Esophagus squamous epithelium (tissue), 5 donors: ENCODE measurements around the gene HERC2. TPM values are rescaled to one million over a fixed set of nuclear protein-coding genes. Genes with fewer than 3 reads are reported as not detected.

Experiments
- DNase-seq: peaks from one replicate; lab custom pipeline; 2025; lab: John Stamatoyannopoulos, UW
- H3K27ac ChIP-seq, 4 donors: fragments of 200-600 bp; sonication (generic); one replicate each; pipeline ENCODE4 v1.5.1; 2016 to 2019; ENCODE audit warnings: mild to moderate bottlenecking in 1 of 4
- H3K27me3 ChIP-seq, 4 donors: fragments of 200-600 bp; sonication (generic); 1 replicate in 3 of 4; 2 replicates in 1 of 4; pipeline versions ENCODE4 v1.5.1 to v1.6.0; 2017 to 2021; ENCODE audit warnings: antibody characterized with exemption in 1 of 4
- H3K36me3 ChIP-seq, 3 donors: fragments of 200-600 bp; sonication (generic); one replicate each; pipeline ENCODE4 v1.5.1; 2016 to 2019
- H3K4me1 ChIP-seq, 3 donors: fragments of 200-600 bp; sonication (generic); one replicate each; pipeline ENCODE4 v1.5.1; 2017 to 2019
- H3K4me3 ChIP-seq, 4 donors: fragments of 200-600 bp; sonication (generic); 1 replicate in 3 of 4; 2 replicates in 1 of 4; pipeline ENCODE4 v1.5.1; 2016 to 2019; ENCODE audit warnings: mild to moderate bottlenecking in 2 of 4, moderate library complexity in 1 of 4
- H3K9me3 ChIP-seq, 3 donors: fragments of 200-600 bp; sonication (generic); one replicate each; pipeline ENCODE4 v1.5.1; 2016 to 2019
- CTCF ChIP-seq, 6 experiments: fragments of 450-650 bp in 4 of 6; fragments of 200-600 bp in 2 of 6; sonication (generic) in 2 of 6; IDR thresholded peaks; one replicate each; pipeline ENCODE4 v1.5.1; 2016 to 2019; ENCODE audit warnings: antibody characterized with exemption in 6 of 6, mild to moderate bottlenecking in 4 of 6, moderate library complexity in 4 of 6
- POLR2A ChIP-seq, 4 donors: fragments of 450-650 bp; IDR thresholded peaks; one replicate each; pipeline ENCODE4 v1.6.1; 2017; ENCODE audit warnings: antibody characterized with exemption in 4 of 4, mild to moderate bottlenecking in 4 of 4, moderate library complexity in 3 of 4
- WGBS, 2 donors: methylation state at CpG; one replicate each; pipeline ENCODE4 v1.1.5; 2018; 5-methylcytosine and 5-hydroxymethylcytosine counted together
- intact Hi-C: fragments of 100-400 bp; cut with DNase I; formaldehyde crosslinking; loops from one replicate; pipeline ENCODE4 v1.15.0; 2022
- total RNA-seq, 4 donors: library from RNA; depleted of rRNA; stranded (reverse); fragments of >200 nt; gene quantifications; one replicate each; pipeline ENCODE4 v1.1.0, GENCODE V29; 2016
- donor health status: DM: yes; HTN: yes; CAD: no.

HERC2 gene
- total RNA-seq, 4 donors from 2014 or later, result 32.2 to 45.0 (median 39.2) TPM

DNA sequence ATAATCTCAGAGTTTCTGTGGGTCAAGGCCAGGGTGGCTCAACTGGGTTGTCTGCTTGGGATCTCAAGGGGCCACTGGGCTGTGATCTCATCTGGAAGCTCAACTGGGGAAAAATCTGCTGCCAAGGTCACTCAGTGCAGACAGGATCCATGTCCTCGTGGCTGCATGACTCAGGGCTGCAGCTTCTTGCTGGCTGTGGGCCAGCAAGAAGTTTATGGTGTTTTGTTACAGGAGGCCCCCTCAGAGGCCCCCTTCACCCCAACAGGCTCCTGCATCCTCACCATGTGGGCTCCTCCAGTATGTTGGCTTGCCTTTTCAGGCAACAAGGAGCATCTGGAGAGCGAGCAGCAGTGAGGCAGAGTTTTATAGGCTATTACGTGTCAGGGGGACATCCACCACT, 237.4 kb downstream of the HERC2 start:
- H3K27ac ChIP-seq, result no peak overlapping the region

GRCh38 chr15:28082891-28083684, 238.9 kb downstream of the HERC2 start:
- H3K4me3 ChIP-seq, result no peak overlapping the region
- H3K36me3 ChIP-seq, result no peaks in the 10 kb centered on the region
- no peaks in the 10 kb centered on the region for H3K27me3 ChIP-seq
- intact Hi-C loops, result no loop called here
- peaks cover 0 to 6% (median 0%) of the 10 kb centered on the region in 3 donors for H3K9me3 ChIP-seq
- WGBS, 2 donors, result 76 to 83% methylated on average over 10 to 11 of the region's 11 CpGs
- peaks cover 0 to 5% (median 0%) of the 10 kb centered on the region in 3 donors for H3K4me1 ChIP-seq
- H3K27ac ChIP-seq, result no peak overlapping the region
- no peak for DNase-seq
- TF ChIP-seq POLR2A (IDR thresholded peaks at IDR 0.05) (no peak), CTCF (IDR thresholded peaks at IDR 0.05) (no peak)

More for the DNA sequence above, 237.4 kb downstream of the HERC2 start:
- Histone ChIP-seq H3K36me3 (no peaks in the 10 kb centered on the region), H3K27me3 (no peaks in the 10 kb centered on the region), H3K9me3 (peaks cover 0 to 6% (median 0%) of the 10 kb centered on the region in 3 donors), H3K4me1 (peaks cover 0 to 5% (median 0%) of the 10 kb centered on the region in 3 donors), H3K4me3 (no peak overlapping the region)
- intact Hi-C loops, result no loop called here
- 64 to 92% methylated on average over 2 to 3 of the region's 3 CpGs for WGBS, 2 donors
- TF ChIP-seq POLR2A (IDR thresholded peaks at IDR 0.05) (no peak), CTCF (IDR thresholded peaks at IDR 0.05) (no peak)
- no peak for DNase-seq

DNA sequence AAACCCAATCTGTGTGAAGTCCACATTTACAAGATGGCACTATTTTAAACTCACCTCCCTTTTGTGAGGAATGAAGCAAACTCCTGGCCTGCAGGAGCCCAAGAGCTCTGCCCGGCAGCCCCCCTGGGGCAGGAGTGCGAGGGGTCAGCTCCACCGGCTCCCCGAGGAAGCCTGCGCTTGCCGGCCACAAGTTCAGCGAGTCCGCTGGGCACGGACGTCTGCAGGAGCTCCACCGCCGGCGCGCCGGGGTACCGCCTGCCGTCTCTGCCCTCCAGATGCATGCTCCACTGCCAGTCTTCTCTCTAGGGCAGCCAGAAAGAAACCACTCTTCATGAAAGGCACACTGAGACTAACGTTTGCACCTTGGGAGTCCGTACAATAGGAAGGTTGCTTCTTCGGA, 240.4 kb downstream of the HERC2 start:
- Histone ChIP-seq H3K36me3 (no peaks in the 10 kb centered on the region), H3K4me1 (peaks cover 0 to 5% (median 0%) of the 10 kb centered on the region in 3 donors), H3K27me3 (no peaks in the 10 kb centered on the region), H3K27ac (no peak overlapping the region), H3K4me3 (no peak overlapping the region), H3K9me3 (peaks cover 0 to 6% (median 0%) of the 10 kb centered on the region in 3 donors)
- 83 to 99% methylated on average over 3 to 16 of the region's 20 CpGs for WGBS, 2 donors
- intact Hi-C loops, result no loop called here
- no peak for DNase-seq
- no peak for TF ChIP-seq POLR2A (IDR thresholded peaks at IDR 0.05)

GRCh38 chr15:28080386-28080785, 241.6 kb downstream of the HERC2 start:
- Histone ChIP-seq H3K27ac (no peak overlapping the region), H3K4me3 (no peak overlapping the region), H3K4me1 (no peaks in the 10 kb centered on the region), H3K9me3 (peaks cover 0 to 6% (median 0%) of the 10 kb centered on the region in 3 donors), H3K27me3 (no peaks in the 10 kb centered on the region), H3K36me3 (no peaks in the 10 kb centered on the region)
- TF ChIP-seq CTCF (IDR thresholded peaks at IDR 0.05), result no peak
- TF ChIP-seq POLR2A (IDR thresholded peaks at IDR 0.05), result no peak
- DNase-seq, result no peak
- intact Hi-C loops, result no loop called here
- 72 to 74% methylated on average over 5 to 8 of the region's 8 CpGs for whole genome bisulfite sequencing, 2 donors

- no peak for DNase-seq
- no peaks in the 10 kb centered on the region for H3K4me1 ChIP-seq
- TF ChIP-seq POLR2A (IDR thresholded peaks at IDR 0.05) (no peak), CTCF (IDR thresholded peaks at IDR 0.05) (no peak)
- H3K36me3 ChIP-seq, result no peaks in the 10 kb centered on the region
- 92 to 94% methylated on average over 2 to 6 of the region's 9 CpGs for whole genome bisulfite sequencing, 2 donors
- intact Hi-C loops, result no loop called here
- H3K27me3 ChIP-seq, result no peaks in the 10 kb centered on the region
- no peak overlapping the region for H3K4me3 ChIP-seq
- H3K27ac ChIP-seq, result no peak overlapping the region
- peaks cover 0 to 3% (median 0%) of the 10 kb centered on the region in 3 donors for H3K9me3 ChIP-seq
Observed at GRCh38 chr15:28079313-28079969, 242.5 kb downstream of the HERC2 start.
